GM19025 (cell line): ENCODE results near the gene SH3RF1.

Experiments used
- ATAC-seq: cut with Tn5 transposase; IDR thresholded peaks from one replicate; pipeline ENCODE4 v1.9.1; 2021; ENCODE audit warnings: mild to moderate bottlenecking, low read depth, moderate library complexity; ENCODE audit not compliant: unreplicated experiment

Gene SH3RF1

GRCh38 chr4:169142391-169142790, 128.4 kb downstream of the SH3RF1 start:
- ATAC-seq = no peak

DNA sequence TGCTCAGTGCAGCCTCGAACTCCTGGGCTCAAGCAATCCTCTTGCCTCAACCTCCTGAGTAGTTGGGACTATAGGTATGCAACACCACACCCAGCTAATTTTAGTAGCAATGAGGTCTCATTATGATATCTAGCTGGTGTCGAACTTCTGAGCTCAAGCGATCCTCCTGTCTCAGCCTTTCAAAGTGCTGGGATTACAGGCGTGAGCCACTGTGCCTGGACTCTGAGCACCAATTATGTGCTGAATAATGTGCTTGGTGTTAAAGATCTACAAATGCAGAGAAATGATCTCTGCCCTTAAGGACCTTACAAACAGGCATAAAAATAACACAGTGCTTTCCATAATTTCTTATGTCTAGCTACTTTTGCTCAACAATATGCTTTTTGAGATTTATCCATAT, 131.7 kb downstream of the SH3RF1 start:
- ATAC-seq = no peak

DNA sequence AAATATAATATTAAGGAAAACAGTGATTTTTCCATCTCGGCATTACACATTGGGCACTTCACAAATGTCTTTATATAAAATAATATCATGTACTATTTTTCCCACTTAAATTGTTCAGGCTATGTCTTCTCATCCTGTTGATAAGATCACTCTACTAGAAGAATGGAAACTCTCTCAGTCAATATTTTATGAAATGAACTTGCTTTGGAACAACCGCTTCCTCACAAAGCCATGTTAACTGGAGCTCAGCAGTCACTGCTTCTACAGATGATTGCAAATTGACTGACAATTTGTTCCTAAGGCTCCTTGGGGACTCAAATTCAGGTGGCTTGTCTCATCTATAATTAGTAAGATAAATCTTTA, 133.2 kb downstream of the SH3RF1 start:
- ATAC-seq = no peak

DNA sequence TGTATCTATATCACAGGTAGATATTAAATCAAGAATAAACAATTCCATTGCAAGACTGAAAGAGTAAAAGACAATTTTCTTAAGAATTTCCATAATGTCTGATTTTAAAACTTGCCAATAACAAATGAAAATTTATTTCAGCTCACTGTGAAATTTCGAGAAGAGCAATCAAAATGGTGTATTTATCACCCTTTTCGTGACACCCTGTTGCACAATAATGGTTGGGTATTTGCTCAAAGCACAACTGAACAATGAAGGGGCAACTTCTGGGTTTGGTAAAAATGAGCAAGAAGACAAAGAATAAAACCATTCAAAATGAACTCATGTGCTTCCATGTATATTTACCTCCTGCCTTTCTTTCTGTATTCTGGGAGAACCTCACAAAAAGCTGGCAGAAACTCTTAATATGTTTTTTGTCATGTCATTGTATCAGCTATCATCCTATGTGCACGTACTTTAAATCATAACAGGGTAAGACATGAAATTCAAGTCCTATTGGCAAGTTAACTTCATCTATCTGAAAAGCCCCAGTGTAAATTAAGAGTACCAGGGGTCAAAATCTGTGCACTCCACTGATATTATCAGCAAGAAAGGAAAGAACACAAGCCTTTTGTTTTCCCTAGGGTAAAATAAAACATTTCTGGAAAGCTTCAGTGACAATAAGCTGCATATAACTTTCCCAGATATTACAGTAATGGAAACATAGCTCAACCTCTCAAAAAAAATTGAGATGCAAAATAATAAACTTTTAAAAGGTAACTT, 133.8 kb downstream of the SH3RF1 start:
- no peak for ATAC-seq

- no peak for ATAC-seq
Measured at GRCh38 chr4:169136330-169136729, 134.4 kb downstream of the SH3RF1 start.

- ATAC-seq = no peak
Measured at GRCh38 chr4:169135776-169136175, 135.0 kb downstream of the SH3RF1 start.

DNA sequence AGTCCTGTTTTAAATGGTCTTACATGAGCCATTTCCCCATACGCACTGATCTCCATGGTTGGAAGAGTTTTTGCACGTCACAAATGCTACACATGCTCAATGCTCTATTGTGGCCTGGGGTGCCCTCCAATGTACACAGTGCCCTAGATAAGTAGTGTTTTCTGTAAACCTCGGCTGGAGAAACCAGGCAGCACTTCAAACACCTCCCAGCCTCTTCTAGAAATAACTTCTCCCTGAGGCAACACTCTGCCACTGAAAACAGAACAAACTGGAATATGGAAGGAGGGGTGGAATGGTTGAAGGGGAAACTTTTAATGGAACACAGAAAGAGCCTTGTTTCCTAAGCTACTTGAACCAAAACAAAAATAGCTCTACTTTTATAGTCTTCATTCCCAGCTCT, 136.8 kb downstream of the SH3RF1 start:
- ATAC-seq = no peak

DNA sequence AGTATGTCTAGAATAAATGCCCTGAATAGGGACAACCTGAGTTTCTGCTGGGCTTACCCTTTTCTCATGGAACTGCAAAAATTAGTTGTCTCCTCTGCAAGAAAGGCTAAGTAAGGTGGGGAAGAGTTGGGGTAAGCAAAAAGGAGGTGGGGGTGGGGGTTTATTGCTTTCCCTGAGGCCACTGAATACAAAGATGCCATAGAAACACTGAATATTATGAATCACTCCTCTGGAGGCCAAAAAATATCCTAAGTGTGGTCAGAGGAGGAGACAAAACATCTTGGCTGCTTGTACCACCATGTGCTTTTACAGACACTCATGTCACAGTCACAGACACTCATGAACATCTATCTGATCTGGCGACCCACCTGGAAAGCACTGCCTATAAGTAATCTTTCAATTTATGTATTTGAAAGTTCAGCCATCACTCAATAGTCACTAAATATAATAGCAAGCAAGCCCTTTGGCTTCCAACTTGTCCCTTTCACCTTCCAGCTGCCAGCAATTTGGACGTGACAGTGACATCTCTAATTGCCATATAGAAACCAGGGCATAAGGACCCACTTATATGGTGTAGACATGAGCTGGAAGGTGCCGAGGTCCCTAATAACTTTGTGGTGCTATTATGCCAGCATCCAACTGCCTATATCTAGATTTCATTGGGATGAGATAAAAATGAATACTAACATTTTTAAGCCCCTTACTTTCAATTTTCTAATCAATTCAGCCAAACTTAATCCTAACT, 138.0 kb downstream of the SH3RF1 start:
- no peak for ATAC-seq

DNA sequence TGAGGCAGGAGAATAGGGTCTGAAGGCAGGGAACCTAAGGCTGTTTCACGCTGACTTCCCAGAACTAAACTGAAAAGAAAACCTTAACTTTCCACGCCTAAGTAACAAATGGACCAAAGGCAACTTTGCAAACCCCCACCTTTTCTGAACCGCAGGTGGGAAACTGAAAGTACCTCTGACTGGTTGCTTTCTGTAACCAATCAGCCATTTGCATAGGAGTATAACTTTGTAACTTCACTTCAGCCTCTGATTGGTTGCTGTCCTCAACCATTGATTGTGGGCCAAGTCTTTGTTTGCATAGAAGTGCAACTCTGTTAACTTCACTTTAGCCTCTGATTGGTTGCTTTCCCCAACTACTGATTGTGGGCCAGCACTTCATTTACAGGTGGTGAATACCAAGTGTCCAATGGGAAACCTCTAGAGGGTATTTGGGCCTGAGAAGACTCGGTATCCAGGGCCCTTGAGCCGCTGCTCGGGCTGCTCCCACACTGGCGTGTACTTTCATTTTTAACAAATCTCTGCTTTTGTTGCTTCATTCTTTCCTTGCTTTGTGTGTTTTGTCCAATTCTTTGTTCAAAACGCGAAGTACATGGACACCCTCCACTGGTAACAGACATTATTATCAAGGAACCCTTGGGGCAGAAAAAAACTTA, 139.1 kb downstream of the SH3RF1 start:
- no peak for ATAC-seq

DNA sequence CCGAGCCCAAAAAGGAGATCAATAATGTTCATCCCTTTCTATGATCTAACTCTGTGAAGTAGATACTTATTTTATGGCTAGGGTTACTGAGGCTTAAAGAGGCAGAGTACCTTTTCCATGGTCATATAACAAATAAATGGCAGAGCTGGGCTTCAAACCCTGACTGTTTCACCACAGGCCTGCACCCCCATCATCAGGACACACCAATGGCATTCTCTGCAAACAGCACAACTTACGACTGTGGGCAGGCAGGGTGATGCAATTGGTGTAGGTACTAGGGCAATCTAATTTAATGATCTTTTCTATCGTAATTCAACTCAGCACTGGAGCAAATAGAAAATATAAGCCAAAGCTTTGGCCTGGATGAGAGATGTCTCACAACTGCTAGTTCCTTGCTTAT, 141.9 kb downstream of the SH3RF1 start:
- no peak for ATAC-seq

DNA sequence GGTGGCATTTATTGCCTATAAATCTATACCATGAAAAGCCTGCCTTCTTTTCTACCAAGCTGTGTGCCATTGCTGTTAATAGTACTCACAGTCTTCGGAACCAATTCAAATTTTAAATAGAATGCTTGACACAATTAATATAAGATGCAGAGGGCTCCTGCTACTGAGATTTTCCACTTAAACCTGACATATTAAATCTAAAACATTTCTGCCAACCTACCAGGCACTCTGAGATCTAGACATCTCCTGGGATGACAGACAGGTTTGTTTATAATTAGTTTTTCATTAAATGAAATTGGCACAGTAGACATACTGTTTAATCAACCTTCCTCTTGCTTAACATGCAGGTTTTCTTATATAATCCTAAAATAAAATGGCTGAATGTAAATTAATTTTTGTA, 143.4 kb downstream of the SH3RF1 start:
- ATAC-seq = no peak

DNA sequence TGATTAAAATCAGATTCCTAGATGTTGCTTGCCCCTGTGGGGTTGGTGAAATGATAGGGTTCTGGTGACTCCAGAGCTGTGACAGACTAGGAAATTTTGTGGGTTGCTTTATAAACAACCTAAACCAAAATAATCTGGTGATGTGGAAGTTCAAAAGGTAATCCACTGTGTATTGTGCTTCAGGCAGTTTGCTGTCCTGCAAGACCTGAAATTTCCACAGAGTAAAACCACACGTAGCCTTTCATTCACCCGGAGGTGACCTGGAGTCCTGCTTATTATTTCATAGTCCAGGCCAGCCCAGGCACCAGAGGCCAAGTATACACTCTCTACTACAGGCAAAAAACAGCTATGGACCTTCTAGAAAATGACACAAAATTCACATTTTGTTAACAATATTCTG, 146.1 kb downstream of the SH3RF1 start:
- no peak for ATAC-seq

DNA sequence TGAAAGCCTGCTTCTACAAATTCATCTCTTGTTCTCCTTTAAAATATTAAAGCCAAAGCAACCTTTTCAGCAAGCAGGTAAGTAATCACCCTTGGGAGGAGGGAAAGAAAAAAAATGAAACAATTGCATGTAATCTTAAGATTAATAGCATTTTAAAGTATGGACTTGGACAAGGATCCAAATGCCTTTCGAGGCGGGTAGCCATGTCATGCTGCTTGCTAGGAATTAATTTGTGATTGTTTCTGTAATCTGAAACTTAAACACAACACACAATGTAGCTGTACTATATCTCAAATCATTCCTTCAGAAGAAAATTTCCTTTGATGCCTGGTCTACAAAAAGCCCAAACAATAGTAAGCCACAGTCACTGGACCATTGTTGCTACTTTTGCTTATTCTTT, 148.3 kb downstream of the SH3RF1 start:
- ATAC-seq = no peak

- no peak for ATAC-seq
Measured at GRCh38 chr4:169121861-169122382, 148.8 kb downstream of the SH3RF1 start.

DNA sequence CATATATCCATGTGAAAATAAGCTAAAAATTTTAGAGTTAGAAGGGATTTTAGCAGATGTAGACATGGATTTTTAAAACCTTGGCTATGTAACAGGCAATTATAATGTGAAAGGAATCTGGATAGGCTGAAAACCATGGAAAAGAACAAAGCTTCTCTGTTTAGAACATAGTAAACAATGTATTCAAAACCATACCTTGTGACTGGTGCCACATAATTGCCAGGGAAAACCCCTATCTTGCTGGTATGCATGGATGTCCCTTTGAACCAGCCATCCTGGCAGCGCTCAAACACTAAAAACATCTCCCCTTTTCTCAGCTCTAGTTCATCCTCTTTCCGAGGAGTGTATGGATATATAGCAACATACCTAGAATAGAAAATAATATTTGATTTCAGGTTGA, 150.1 kb downstream of the SH3RF1 start:
- ATAC-seq = no peak

GRCh38 chr4:169119536-169119935, 151.2 kb downstream of the SH3RF1 start:
- no peak for ATAC-seq

- ATAC-seq = no peak
Measured at GRCh38 chr4:169117591-169118081, 153.1 kb downstream of the SH3RF1 start.

DNA sequence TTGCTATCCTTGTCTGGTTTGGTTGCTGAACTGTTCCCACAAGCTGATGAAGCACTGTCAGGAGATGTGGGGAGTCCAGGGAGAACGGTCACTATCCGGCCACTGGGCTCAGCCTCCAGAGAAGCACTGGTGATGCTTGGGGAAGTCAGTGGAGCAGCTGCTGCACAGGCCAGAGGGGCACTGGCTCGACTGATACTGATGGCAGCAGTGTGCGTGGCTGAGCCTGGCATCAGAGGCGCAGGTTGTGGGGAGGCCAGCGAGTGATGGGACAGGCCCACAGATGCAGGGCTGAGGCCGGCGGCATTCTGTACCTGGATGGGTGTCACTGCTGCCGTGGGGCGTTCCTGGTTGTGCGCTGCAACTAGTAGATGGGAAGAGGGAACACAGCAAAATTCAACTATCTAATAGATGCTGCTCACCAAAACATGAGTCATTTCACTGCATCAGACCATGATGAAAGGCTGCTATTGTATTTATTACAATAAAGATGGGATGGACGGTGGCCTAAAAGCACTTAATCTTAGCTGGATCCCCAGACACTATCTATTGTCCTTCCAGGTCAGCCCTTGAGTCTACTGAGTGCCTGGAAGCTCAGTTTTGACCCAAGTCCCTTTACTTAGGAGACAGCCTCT, 154.4 kb downstream of the SH3RF1 start:
- ATAC-seq = no peak

DNA sequence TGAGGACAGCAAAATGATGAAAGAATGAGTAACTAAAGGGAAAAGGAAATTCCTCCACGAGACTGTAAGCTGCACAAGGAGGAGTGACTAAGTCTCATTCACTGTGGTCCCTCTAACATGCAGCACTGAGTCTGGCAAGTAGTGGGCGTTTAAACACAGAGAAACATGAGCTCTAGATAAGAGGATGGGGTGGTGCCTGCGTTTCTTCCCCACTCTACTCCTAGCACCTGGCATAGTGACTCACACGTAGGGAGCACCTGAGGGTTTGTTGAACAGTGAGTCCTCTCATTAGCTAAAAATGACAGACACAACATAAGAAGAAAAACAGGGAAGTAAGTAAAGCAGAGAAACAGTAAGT, 154.9 kb downstream of the SH3RF1 start:
- no peak for ATAC-seq

- ATAC-seq = no peak
Measured at GRCh38 chr4:169115144-169115896, 155.4 kb downstream of the SH3RF1 start.
